ENCODE data around the gene KIF26B. TPM values are rescaled to one million over a fixed set of nuclear protein-coding genes. Genes with fewer than 3 reads are reported as not detected.

The KIF26B gene
- total RNA-seq, 3 donors from 2014 or later (not counting 1 experiment from before 2014, with no cell fraction given): 0.16 to 0.96 (median 0.18) TPM

DNA sequence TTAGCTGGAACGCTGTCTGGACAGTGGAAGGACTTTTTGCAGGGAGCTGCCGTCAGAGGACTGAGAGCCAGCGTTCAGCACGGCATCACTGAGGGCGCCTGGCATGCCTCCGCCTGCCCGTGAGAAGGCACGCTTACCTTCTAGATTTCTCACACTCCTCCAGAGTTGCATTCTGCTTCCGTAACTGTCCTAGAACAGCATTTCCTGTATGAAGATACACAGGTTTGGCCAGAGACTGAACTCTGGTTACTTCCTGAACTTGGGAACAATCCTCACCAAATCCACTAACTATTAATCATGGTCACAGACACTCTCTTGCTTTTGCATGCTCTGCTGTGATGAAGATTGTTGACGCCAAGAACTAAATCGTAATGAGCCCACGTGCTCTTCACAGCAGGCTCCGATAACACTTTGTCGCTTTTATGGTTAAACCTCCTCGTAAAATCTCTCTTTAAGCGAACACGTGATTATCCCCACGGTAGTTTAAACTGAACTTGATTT lies 93.5 kb downstream of the KIF26B start:
- no peaks in the 10 kb centered on the region for H3K9me3 Mint-ChIP-seq
- no peaks in the 10 kb centered on the region for H3K4me1 ChIP-seq (ENCODE audit: control insufficient read depth, insufficient read depth, low read length)
- ATAC-seq (no peak), DNase-seq (no peak)
- H3K27me3 Mint-ChIP-seq (ENCODE audit: low read depth in 2 of 2): no peaks in the 10 kb centered on the region
- no peak overlapping the region for H3K27ac ChIP-seq (ENCODE audit: low read length)
- no peaks in the 10 kb centered on the region for H3K9me3 ChIP-seq (ENCODE audit: control insufficient read depth, insufficient read depth, low read length)
- 87% methylated on average over 18 of the region's 18 CpGs for WGBS (ENCODE audit: insufficient coverage)
- H3K36me3 Mint-ChIP-seq: no peaks in the 10 kb centered on the region
- H3K27me3 ChIP-seq (ENCODE audit: control insufficient read depth, insufficient read depth, low read length): no peaks in the 10 kb centered on the region
- no peak overlapping the region for H3K4me3 ChIP-seq (ENCODE audit: low read length)
- no peak overlapping the region for H3K4me3 Mint-ChIP-seq
- TF ChIP-seq CTCF (IDR thresholded peaks at IDR 0.05): no peak
- no peak overlapping the region for H3K27ac Mint-ChIP-seq
- intact Hi-C loops (cut with micrococcal nuclease): no loop called here
- H3K4me1 Mint-ChIP-seq: no peaks in the 10 kb centered on the region
- no peaks in the 10 kb centered on the region for H3K36me3 ChIP-seq (ENCODE audit: control insufficient read depth, insufficient read depth, low read length)

DNA sequence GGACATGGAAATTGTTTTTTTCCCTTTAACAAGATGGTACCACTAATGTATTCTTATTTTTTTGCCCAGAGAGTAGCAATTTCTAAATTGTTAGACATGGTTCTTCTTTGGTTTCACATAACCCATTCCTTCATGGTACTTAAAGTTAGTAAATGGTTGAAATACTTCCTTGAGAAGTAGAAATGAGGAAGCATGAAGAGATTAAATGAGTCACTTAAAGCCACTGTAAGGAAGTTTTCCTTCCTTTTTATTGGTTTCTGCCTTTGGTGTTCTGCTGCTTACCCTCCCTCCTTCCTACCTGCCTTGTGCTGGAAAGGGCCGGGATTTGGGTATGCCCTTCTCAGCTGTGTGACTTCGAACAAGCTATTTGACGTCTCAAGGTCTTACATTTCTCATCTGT lies 101.0 kb downstream of the KIF26B start:
- H3K27ac Mint-ChIP-seq: no peak overlapping the region
- no peaks in the 10 kb centered on the region for H3K4me1 Mint-ChIP-seq
- no peaks in the 10 kb centered on the region for H3K27me3 Mint-ChIP-seq (ENCODE audit: low read depth in 2 of 2)
- Histone ChIP-seq H3K27me3 (ENCODE audit: control insufficient read depth, insufficient read depth, low read length) (no peaks in the 10 kb centered on the region), H3K4me3 (ENCODE audit: low read length) (no peak overlapping the region), H3K36me3 (ENCODE audit: control insufficient read depth, insufficient read depth, low read length) (no peaks in the 10 kb centered on the region), H3K27ac (ENCODE audit: low read length) (no peak overlapping the region), H3K4me1 (ENCODE audit: control insufficient read depth, insufficient read depth, low read length) (peaks cover 9% of the 10 kb centered on the region), H3K9me3 (ENCODE audit: control insufficient read depth, insufficient read depth, low read length) (no peaks in the 10 kb centered on the region)
- no peaks in the 10 kb centered on the region for H3K36me3 Mint-ChIP-seq
- intact Hi-C loops (cut with micrococcal nuclease): no loop called here
- H3K4me3 Mint-ChIP-seq: no peak overlapping the region
- no peak for DNase-seq
- 79% methylated on average over 3 of the region's 3 CpGs for WGBS (ENCODE audit: insufficient coverage)
- TF ChIP-seq CTCF (IDR thresholded peaks at IDR 0.05): no peak
- H3K9me3 Mint-ChIP-seq: no peaks in the 10 kb centered on the region
- no peak for ATAC-seq

DNA sequence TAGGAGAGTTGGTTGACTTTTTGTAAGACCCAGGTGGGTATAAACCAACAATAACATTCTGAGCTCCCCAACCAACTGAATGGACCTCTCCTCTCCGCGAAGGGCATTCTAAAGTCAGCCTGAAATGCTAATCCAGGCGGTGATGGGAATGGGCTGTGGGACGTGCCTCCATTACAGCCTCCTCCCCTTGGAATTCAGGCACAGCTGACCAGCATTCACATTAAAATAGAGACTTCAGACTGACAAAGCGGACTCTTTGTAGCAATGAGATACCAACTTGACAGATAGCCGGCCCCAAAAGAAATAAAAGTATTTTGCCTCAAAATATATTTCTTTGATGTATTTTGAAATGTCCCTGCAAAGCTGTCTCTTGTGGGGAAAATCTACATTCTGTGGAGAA lies 101.7 kb downstream of the KIF26B start:
- intact Hi-C loops (cut with micrococcal nuclease): no loop called here
- Histone ChIP-seq H3K27ac (ENCODE audit: low read length) (no peak overlapping the region), H3K27me3 (ENCODE audit: control insufficient read depth, insufficient read depth, low read length) (no peaks in the 10 kb centered on the region), H3K36me3 (ENCODE audit: control insufficient read depth, insufficient read depth, low read length) (no peaks in the 10 kb centered on the region), H3K4me1 (ENCODE audit: control insufficient read depth, insufficient read depth, low read length) (peaks cover 9% of the 10 kb centered on the region), H3K9me3 (ENCODE audit: control insufficient read depth, insufficient read depth, low read length) (no peaks in the 10 kb centered on the region), H3K4me3 (ENCODE audit: low read length) (no peak overlapping the region)
- Mint-ChIP-seq H3K9me3 (no peaks in the 10 kb centered on the region), H3K4me1 (no peaks in the 10 kb centered on the region), H3K27ac (no peak overlapping the region), H3K27me3 (ENCODE audit: low read depth in 2 of 2) (no peaks in the 10 kb centered on the region), H3K36me3 (no peaks in the 10 kb centered on the region), H3K4me3 (no peak overlapping the region)
- 88% methylated on average over 6 of the region's 6 CpGs for WGBS (ENCODE audit: insufficient coverage)
- TF ChIP-seq CTCF (IDR thresholded peaks at IDR 0.05): no peak
- ATAC-seq (no peak), DNase-seq (no peak)

DNA sequence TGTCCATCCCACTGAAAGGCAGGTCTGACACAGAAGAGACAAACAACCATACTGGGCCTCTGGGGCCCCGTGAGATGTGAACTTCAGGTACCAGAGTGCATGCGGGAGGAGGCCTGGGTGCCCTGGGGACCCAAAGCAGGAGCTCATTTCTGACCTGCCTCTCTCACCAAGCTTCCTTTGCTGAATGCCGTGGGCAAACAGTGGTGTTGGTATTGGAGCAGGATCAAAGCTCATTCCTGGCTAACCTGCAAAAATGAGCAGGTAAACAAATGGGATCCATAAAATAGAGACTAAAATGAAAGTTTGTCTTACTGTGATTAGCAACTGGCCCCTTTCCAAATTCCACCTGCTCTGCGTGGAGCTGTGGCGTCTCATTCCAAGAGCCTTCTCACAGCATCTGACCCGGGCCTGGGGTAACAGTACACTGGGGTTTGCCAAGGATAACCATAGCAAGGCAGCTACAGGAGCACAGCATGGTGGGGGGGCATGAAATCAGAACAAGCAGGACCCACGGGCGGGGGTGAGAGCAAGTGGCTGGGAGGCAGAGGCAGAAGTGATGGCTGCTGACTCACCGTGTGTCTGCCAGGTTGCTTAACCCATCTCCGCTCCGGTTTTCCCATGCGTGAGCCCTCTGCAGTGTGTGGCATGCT lies 103.6 kb downstream of the KIF26B start:
- no peaks in the 10 kb centered on the region for H3K36me3 Mint-ChIP-seq
- no peak for TF ChIP-seq CTCF (IDR thresholded peaks at IDR 0.05)
- H3K4me1 ChIP-seq (ENCODE audit: control insufficient read depth, insufficient read depth, low read length): peaks cover 9% of the 10 kb centered on the region
- H3K4me3 Mint-ChIP-seq: no peak overlapping the region
- no peak overlapping the region for H3K4me3 ChIP-seq (ENCODE audit: low read length)
- no peaks in the 10 kb centered on the region for H3K27me3 ChIP-seq (ENCODE audit: control insufficient read depth, insufficient read depth, low read length)
- intact Hi-C loops (cut with micrococcal nuclease): no loop called here
- no peak overlapping the region for H3K27ac Mint-ChIP-seq
- WGBS (ENCODE audit: insufficient coverage): 75% methylated on average over 12 of the region's 12 CpGs
- H3K36me3 ChIP-seq (ENCODE audit: control insufficient read depth, insufficient read depth, low read length): no peaks in the 10 kb centered on the region
- no peaks in the 10 kb centered on the region for H3K9me3 Mint-ChIP-seq
- ATAC-seq (no peak), DNase-seq (no peak)
- H3K9me3 ChIP-seq (ENCODE audit: control insufficient read depth, insufficient read depth, low read length): no peaks in the 10 kb centered on the region
- no peaks in the 10 kb centered on the region for H3K4me1 Mint-ChIP-seq
- H3K27ac ChIP-seq (ENCODE audit: low read length): no peak overlapping the region
- no peaks in the 10 kb centered on the region for H3K27me3 Mint-ChIP-seq (ENCODE audit: low read depth in 2 of 2)
